ENCODE results near the gene NFATC2IP. TPM values are rescaled to one million over a fixed set of nuclear protein-coding genes. Genes with fewer than 3 reads are reported as not detected.
"Not testable (repeated sequence)": the region's sequence is repeated elsewhere in the genome, so short reads cannot be mapped to it uniquely, and the experiment has no call there.

Gene NFATC2IP
- total and polyA plus RNA-seq, 5 donors from 2014 or later = 22.9 to 96.2 (median 25.2) TPM

- H3K36me3 ChIP-seq (ENCODE audit: control insufficient read depth, insufficient read depth, low read length); H3K27me3 Mint-ChIP-seq; DNase-seq; H3K36me3 Mint-ChIP-seq; H3K4me3 Mint-ChIP-seq; H3K4me3 ChIP-seq (ENCODE audit: low read depth, low read length); H3K27ac ChIP-seq (ENCODE audit: insufficient read depth, low read length, poor library complexity, severe bottlenecking); H3K27me3 ChIP-seq (ENCODE audit: control insufficient read depth, insufficient read depth, low read length); H3K9me3 ChIP-seq (ENCODE audit: control insufficient read depth in 2 of 2, low read length in 2 of 2); H3K9me3 Mint-ChIP-seq; ATAC-seq (ENCODE audit: low read depth in 2 of 2): not testable (repeated sequence)
- peaks cover 22% of the 10 kb centered on the region for H3K4me1 ChIP-seq (ENCODE audit: control insufficient read depth, insufficient read depth, low read length, poor library complexity, severe bottlenecking)
- Mint-ChIP-seq H3K4me1 (peaks cover 6 to 32% (median 26%) of the 10 kb centered on the region in 4 donors), H3K27ac (peak overlapping the region in 2 of 3 donors; percentile 60 to 76)
Observed at GRCh38 chr16:29004496-29005139, 53.9 kb downstream of the NFATC2IP start.

GRCh38 chr16:29007730-29008593 lies 57.2 kb downstream of the NFATC2IP start:
- Histone ChIP-seq H3K36me3 (ENCODE audit: control insufficient read depth, insufficient read depth, low read length) (no peaks in the 10 kb centered on the region), H3K4me1 (ENCODE audit: control insufficient read depth, insufficient read depth, low read length, poor library complexity, severe bottlenecking) (peaks cover 51% of the 10 kb centered on the region), H3K4me3 (ENCODE audit: low read depth, low read length) (peak overlapping the region; percentile 35), H3K27me3 (ENCODE audit: control insufficient read depth, insufficient read depth, low read length) (no peaks in the 10 kb centered on the region), H3K9me3 (ENCODE audit: control insufficient read depth in 2 of 2, low read length in 2 of 2) (no peaks in the 10 kb centered on the region), H3K27ac (ENCODE audit: insufficient read depth, low read length, poor library complexity, severe bottlenecking) (peak overlapping the region; percentile 71)
- peaks cover 3% of the 10 kb centered on the region for H3K36me3 Mint-ChIP-seq
- no peaks in the 10 kb centered on the region for H3K27me3 Mint-ChIP-seq
- H3K27ac Mint-ChIP-seq = peak overlapping the region; percentile 95 to 99 (median 95)
- DNase-seq (peak; percentile 30 to 94 (median 60)), ATAC-seq (ENCODE audit: low read depth in 2 of 2) (peak; percentile 91 to 95)
- peak overlapping the region; percentile 21 to 84 (median 76) for H3K4me3 Mint-ChIP-seq
- H3K9me3 Mint-ChIP-seq = peaks cover 0 to 2% (median 0%) of the 10 kb centered on the region in 7 donors
- peaks cover 16 to 57% (median 41%) of the 10 kb centered on the region in 4 donors for H3K4me1 Mint-ChIP-seq

- H3K4me1 Mint-ChIP-seq = peaks cover 19 to 70% (median 51%) of the 10 kb centered on the region in 4 donors
- no peaks in the 10 kb centered on the region for H3K27me3 ChIP-seq (ENCODE audit: control insufficient read depth, insufficient read depth, low read length)
- no peaks in the 10 kb centered on the region for H3K27me3 Mint-ChIP-seq
- H3K9me3 ChIP-seq (ENCODE audit: control insufficient read depth in 2 of 2, low read length in 2 of 2) = no peaks in the 10 kb centered on the region
- peaks cover 0 to 2% (median 0%) of the 10 kb centered on the region in 7 donors for H3K9me3 Mint-ChIP-seq
- no peaks in the 10 kb centered on the region for H3K36me3 ChIP-seq (ENCODE audit: control insufficient read depth, insufficient read depth, low read length)
- peaks cover 3% of the 10 kb centered on the region for H3K36me3 Mint-ChIP-seq
- peak overlapping the region; percentile 66 to 83 (median 76) for H3K4me3 Mint-ChIP-seq
- peak overlapping the region; percentile 71 for H3K27ac ChIP-seq (ENCODE audit: insufficient read depth, low read length, poor library complexity, severe bottlenecking)
- DNase-seq (peak in 1 of 3 donors; percentile 72), ATAC-seq (ENCODE audit: low read depth in 2 of 2) (no peak)
- peak overlapping the region; percentile 95 to 99 (median 95) for H3K27ac Mint-ChIP-seq
- peaks cover 61% of the 10 kb centered on the region for H3K4me1 ChIP-seq (ENCODE audit: control insufficient read depth, insufficient read depth, low read length, poor library complexity, severe bottlenecking)
- H3K4me3 ChIP-seq (ENCODE audit: low read depth, low read length) = peak overlapping the region; percentile 68
Observed at GRCh38 chr16:29009050-29009837, 58.5 kb downstream of the NFATC2IP start.

- no peak for DNase-seq
- peaks cover 61% of the 10 kb centered on the region for H3K4me1 ChIP-seq (ENCODE audit: control insufficient read depth, insufficient read depth, low read length, poor library complexity, severe bottlenecking)
- no peaks in the 10 kb centered on the region for H3K9me3 ChIP-seq (ENCODE audit: control insufficient read depth in 2 of 2, low read length in 2 of 2)
- Mint-ChIP-seq H3K4me3 (peak overlapping the region in 3 of 4 donors; percentile 66 to 82 (median 70)), H3K27me3 (no peaks in the 10 kb centered on the region), H3K4me1 (peaks cover 23 to 75% (median 51%) of the 10 kb centered on the region in 4 donors), H3K27ac (peak overlapping the region; percentile 95 to 99 (median 95)), H3K9me3 (peaks cover 0 to 2% (median 0%) of the 10 kb centered on the region in 7 donors), H3K36me3 (peaks cover 3% of the 10 kb centered on the region)
- no peak for ATAC-seq (ENCODE audit: low read depth in 2 of 2)
- no peak overlapping the region for H3K4me3 ChIP-seq (ENCODE audit: low read depth, low read length)
- H3K36me3 ChIP-seq (ENCODE audit: control insufficient read depth, insufficient read depth, low read length) = no peaks in the 10 kb centered on the region
- H3K27ac ChIP-seq (ENCODE audit: insufficient read depth, low read length, poor library complexity, severe bottlenecking) = peak overlapping the region; percentile 71
- H3K27me3 ChIP-seq (ENCODE audit: control insufficient read depth, insufficient read depth, low read length) = no peaks in the 10 kb centered on the region
Observed at GRCh38 chr16:29009838-29010166, 59.1 kb downstream of the NFATC2IP start.

- H3K4me3 ChIP-seq (ENCODE audit: low read depth, low read length) = no peak overlapping the region
- no peaks in the 10 kb centered on the region for H3K36me3 ChIP-seq (ENCODE audit: control insufficient read depth, insufficient read depth, low read length)
- peaks cover 61% of the 10 kb centered on the region for H3K4me1 ChIP-seq (ENCODE audit: control insufficient read depth, insufficient read depth, low read length, poor library complexity, severe bottlenecking)
- peaks cover 23 to 75% (median 47%) of the 10 kb centered on the region in 4 donors for H3K4me1 Mint-ChIP-seq
- no peaks in the 10 kb centered on the region for H3K9me3 ChIP-seq (ENCODE audit: control insufficient read depth in 2 of 2, low read length in 2 of 2)
- no peak for ATAC-seq (ENCODE audit: low read depth in 2 of 2)
- peaks cover 0 to 1% (median 0%) of the 10 kb centered on the region in 7 donors for H3K9me3 Mint-ChIP-seq
- H3K4me3 Mint-ChIP-seq = no peak overlapping the region
- H3K27ac ChIP-seq (ENCODE audit: insufficient read depth, low read length, poor library complexity, severe bottlenecking) = peak overlapping the region; percentile 67
- DNase-seq = no peak
- H3K36me3 Mint-ChIP-seq = peaks cover 3% of the 10 kb centered on the region
- H3K27me3 ChIP-seq (ENCODE audit: control insufficient read depth, insufficient read depth, low read length) = no peaks in the 10 kb centered on the region
- no peaks in the 10 kb centered on the region for H3K27me3 Mint-ChIP-seq
- peak overlapping the region in 2 of 3 donors; percentile 95 to 97 for H3K27ac Mint-ChIP-seq
Observed at GRCh38 chr16:29011112-29011511, 60.4 kb downstream of the NFATC2IP start.

GRCh38 chr16:29011851-29012250 lies 61.1 kb downstream of the NFATC2IP start:
- no peaks in the 10 kb centered on the region for H3K9me3 ChIP-seq (ENCODE audit: control insufficient read depth in 2 of 2, low read length in 2 of 2)
- Mint-ChIP-seq H3K27me3 (no peaks in the 10 kb centered on the region), H3K9me3 (peaks cover 0 to 2% (median 0%) of the 10 kb centered on the region in 7 donors), H3K36me3 (peaks cover 3% of the 10 kb centered on the region), H3K4me1 (peaks cover 23 to 74% (median 44%) of the 10 kb centered on the region in 4 donors), H3K27ac (peak overlapping the region; percentile 94 to 98 (median 97)), H3K4me3 (peak overlapping the region in 2 of 4 donors; percentile 17 to 79)
- DNase-seq = no peak
- peak overlapping the region; percentile 13 for H3K4me3 ChIP-seq (ENCODE audit: low read depth, low read length)
- no peaks in the 10 kb centered on the region for H3K27me3 ChIP-seq (ENCODE audit: control insufficient read depth, insufficient read depth, low read length)
- ATAC-seq (ENCODE audit: low read depth in 2 of 2) = no peak
- H3K27ac ChIP-seq (ENCODE audit: insufficient read depth, low read length, poor library complexity, severe bottlenecking) = peak overlapping the region; percentile 67
- peaks cover 61% of the 10 kb centered on the region for H3K4me1 ChIP-seq (ENCODE audit: control insufficient read depth, insufficient read depth, low read length, poor library complexity, severe bottlenecking)
- no peaks in the 10 kb centered on the region for H3K36me3 ChIP-seq (ENCODE audit: control insufficient read depth, insufficient read depth, low read length)

GRCh38 chr16:29012913-29013553 lies 62.3 kb downstream of the NFATC2IP start:
- H3K36me3 Mint-ChIP-seq = no peaks in the 10 kb centered on the region
- peak overlapping the region; percentile 94 to 98 (median 97) for H3K27ac Mint-ChIP-seq
- DNase-seq = peak; percentile 15 to 83 (median 71)
- Histone ChIP-seq H3K4me1 (ENCODE audit: control insufficient read depth, insufficient read depth, low read length, poor library complexity, severe bottlenecking) (peaks cover 54% of the 10 kb centered on the region), H3K9me3 (ENCODE audit: control insufficient read depth in 2 of 2, low read length in 2 of 2) (no peaks in the 10 kb centered on the region), H3K27ac (ENCODE audit: insufficient read depth, low read length, poor library complexity, severe bottlenecking) (peak overlapping the region; percentile 67), H3K27me3 (ENCODE audit: control insufficient read depth, insufficient read depth, low read length) (no peaks in the 10 kb centered on the region), H3K4me3 (ENCODE audit: low read depth, low read length) (peak overlapping the region; percentile 47), H3K36me3 (ENCODE audit: control insufficient read depth, insufficient read depth, low read length) (no peaks in the 10 kb centered on the region)
- peaks cover 19 to 64% (median 37%) of the 10 kb centered on the region in 4 donors for H3K4me1 Mint-ChIP-seq
- peaks cover 0 to 2% (median 0%) of the 10 kb centered on the region in 7 donors for H3K9me3 Mint-ChIP-seq
- no peaks in the 10 kb centered on the region for H3K27me3 Mint-ChIP-seq
- H3K4me3 Mint-ChIP-seq = peak overlapping the region; percentile 16 to 82 (median 66)
- ATAC-seq (ENCODE audit: low read depth in 2 of 2) = peak; percentile 60 to 66

All from CD4-positive, CD25-positive, alpha-beta regulatory T cell (primary cell).